OCI-M2 (cell line): ENCODE results near the gene SDK2.

Source experiments
- DNase-seq: peaks from one replicate; lab custom pipeline; 2025; ENCODE audit not compliant: unreplicated experiment; lab: John Stamatoyannopoulos, UW

SDK2 gene

GRCh38 chr17:73514146-73514863, 129.9 kb downstream of the SDK2 start:
- no peak for DNase-seq

- no peak for DNase-seq
These were observed 130.8 kb downstream of the SDK2 start for GRCh38 chr17:73513426-73513825.

- DNase-seq: no peak
These were observed 132.5 kb downstream of the SDK2 start for GRCh38 chr17:73511719-73512115.

GRCh38 chr17:73510981-73511718, 133.1 kb downstream of the SDK2 start:
- DNase-seq: no peak

- DNase-seq: no peak
These were observed 135.2 kb downstream of the SDK2 start for GRCh38 chr17:73508931-73509605.

GRCh38 chr17:73508057-73508930, 136.0 kb downstream of the SDK2 start:
- DNase-seq: no peak

- DNase-seq: no peak
These were observed 137.5 kb downstream of the SDK2 start for GRCh38 chr17:73506470-73507435.

GRCh38 chr17:73503560-73503959, 140.7 kb downstream of the SDK2 start:
- no peak for DNase-seq

GRCh38 chr17:73500414-73500999, 143.7 kb downstream of the SDK2 start:
- no peak for DNase-seq

- no peak for DNase-seq
These were observed 145.2 kb downstream of the SDK2 start for GRCh38 chr17:73498886-73499554.

GRCh38 chr17:73498176-73498575, 146.1 kb downstream of the SDK2 start:
- DNase-seq: no peak

GRCh38 chr17:73497721-73498120, 146.5 kb downstream of the SDK2 start:
- DNase-seq: no peak

- no peak for DNase-seq
These were observed 148.0 kb downstream of the SDK2 start for GRCh38 chr17:73496232-73496631.

GRCh38 chr17:73495641-73496040, 148.6 kb downstream of the SDK2 start:
- DNase-seq: no peak

GRCh38 chr17:73494950-73495349, 149.3 kb downstream of the SDK2 start:
- DNase-seq: no peak

GRCh38 chr17:73493956-73494926, 150.0 kb downstream of the SDK2 start:
- DNase-seq: no peak

GRCh38 chr17:73492821-73493814, 151.1 kb downstream of the SDK2 start:
- DNase-seq: no peak
